K562 (cell line): ENCODE results near the gene GPS2. TPM values are rescaled to one million over a fixed set of nuclear protein-coding genes. Genes with fewer than 3 reads are reported as not detected.

ENCODE experiments used
- ATAC-seq: fragments of 200-7000 bp; cut with Tn5 transposase; 3 replicates; pipeline ENCODE4 v1.9.1; 2020; ENCODE audit warnings: moderate library complexity
- BruUV-seq: library from RNA; stranded (reverse); fragments of 400-500 nt; replicated peaks from 2 replicates; lab custom pipeline; 2021; lab: Mats Ljungman, UMichigan
- CTCF ChIA-PET: fragments of 300-600 bp; formaldehyde crosslinking; extraction: SDS; loops from one replicate; lab custom pipeline; 2021; ENCODE audit warnings: low intra/inter-chr PET ratio; lab: Yijun Ruan, JAX
- POLR2A ChIA-PET: fragments of 300-600, 350-650 bp; sonication (Branson Sonifier 250); formaldehyde crosslinking; extraction: SDS; loops from one replicate; lab custom pipeline; 2021; ENCODE audit warnings: antibody characterized with exemption, inconsistent platforms; lab: Yijun Ruan, JAX
- DNase-seq, 4 experiments: peaks; one replicate each; pipeline versions ENCODE4 v3.0.0 to v3.0.0-alpha.2; 2011 to 2018; ENCODE audit warnings: low spot score in 3 of 4, mixed read lengths in 3 of 4; ENCODE audit errors: extremely low read depth in 1 of 4
- FAIRE-seq: peaks from 2 replicates; lab custom pipeline; 2011; peaks lifted over from hg19 to GRCh38; lab: Jason Lieb, UNC
- H2AFZ ChIP-seq: 2 replicates; pipeline ENCODE4 v1.6.0; 2011; ENCODE audit warnings: low read depth, low read length, control low read depth, inconsistent platforms
- H3K27ac ChIP-seq: fragments of 200-600 bp; 3 replicates; pipeline ENCODE4 v1.8.0; 2011; ENCODE audit warnings: low read depth, mild to moderate bottlenecking, control low read depth, inconsistent platforms, low read length, moderate library complexity, mixed read lengths; ENCODE audit errors: extremely low read depth
- H3K27me3 ChIP-seq, 2 experiments: fragments of 300-600 bp in 1 of 2; 2 replicates in 1 of 2; 3 replicates in 1 of 2; pipeline versions ENCODE4 v1.6.0 to v1.8.0; 2011; ENCODE audit warnings: inconsistent platforms in 2 of 2, low read length in 2 of 2, mild to moderate bottlenecking in 1 of 2, mixed read lengths in 1 of 2, moderate library complexity in 1 of 2; ENCODE audit not compliant: control insufficient read depth in 2 of 2, insufficient read depth in 2 of 2
- H3K36me3 ChIP-seq: fragments of 300-600 bp; 3 replicates; pipeline ENCODE4 v1.8.0; 2011; ENCODE audit warnings: mild to moderate bottlenecking, low read length, inconsistent platforms; ENCODE audit not compliant: control insufficient read depth, insufficient read depth
- H3K4me1 ChIP-seq, 2 experiments: fragments of 200-600 bp in 1 of 2; replicated peaks in 1 of 2; 2 replicates in 1 of 2; 3 replicates in 1 of 2; pipeline versions ENCODE4 v1.5.1 to v1.8.0; 2011; ENCODE audit warnings: inconsistent platforms in 2 of 2, low read length in 2 of 2, mild to moderate bottlenecking in 1 of 2, mixed read lengths in 1 of 2, moderate library complexity in 1 of 2; ENCODE audit not compliant: control insufficient read depth in 2 of 2, insufficient read depth in 2 of 2
- H3K4me2 ChIP-seq: 2 replicates; pipeline ENCODE4 v1.6.1; 2011; ENCODE audit warnings: low read length, control low read depth, inconsistent platforms, mixed read lengths; ENCODE audit not compliant: insufficient read depth
- H3K4me3 ChIP-seq: fragments of 200-600 bp; sonication (generic), shearing (Covaris generic); 2 replicates; pipeline ENCODE4 v1.5.1; 2016; ENCODE audit warnings: control low read depth, inconsistent platforms
- H3K79me2 ChIP-seq: fragments of 200-600 bp; 3 replicates; pipeline ENCODE4 v1.8.0; 2011; ENCODE audit warnings: low read length, inconsistent platforms; ENCODE audit not compliant: control insufficient read depth, insufficient read depth
- H3K9ac ChIP-seq, 2 experiments: 2 replicates each; pipeline versions ENCODE4 v1.6.0 to v1.6.1; 2011; ENCODE audit warnings: low read depth in 2 of 2, low read length in 2 of 2, control low read depth in 1 of 2, inconsistent platforms in 1 of 2, mild to moderate bottlenecking in 1 of 2, mixed read lengths in 1 of 2; ENCODE audit not compliant: insufficient read depth in 1 of 2
- H3K9me1 ChIP-seq: one replicate; pipeline ENCODE4 v1.6.0; 2011; ENCODE audit warnings: inconsistent platforms, mild to moderate bottlenecking, low read length, moderate library complexity; ENCODE audit not compliant: control insufficient read depth, insufficient read depth
- H3K9me3 ChIP-seq: replicated peaks from 2 replicates; pipeline ENCODE4 v1.5.1; 2011; ENCODE audit warnings: low read depth, low read length, inconsistent platforms; ENCODE audit not compliant: control insufficient read depth, insufficient read depth
- H4K20me1 ChIP-seq: replicated peaks from 2 replicates; pipeline ENCODE4 v1.6.1; 2011; ENCODE audit warnings: low read length, inconsistent platforms, mixed read lengths; ENCODE audit not compliant: control insufficient read depth, insufficient read depth
- DPF2 ChIP-seq: fragments of 450-650 bp; IDR thresholded peaks from 2 replicates; pipeline ENCODE4 v1.6.1; 2016
- IFI16 ChIP-seq: fragments of 250-450 bp; sonication (Bioruptor Pico); IDR thresholded peaks from 2 replicates; pipeline ENCODE4 v2.1.2; 2022; ENCODE audit warnings: mild to moderate bottlenecking, inconsistent platforms
- NFXL1 ChIP-seq: fragments of 450-650 bp; formaldehyde crosslinking; IDR thresholded peaks from 2 replicates; pipeline ENCODE4 v1.4.0; 2021; ENCODE audit warnings: mild to moderate bottlenecking
- ZNF354B ChIP-seq: fragments of 250-450 bp; sonication (Bioruptor Pico); IDR thresholded peaks from 2 replicates; pipeline ENCODE4 v1.4.0; 2020
- WGBS: fragments of 100-300 bp; shearing (Covaris generic); methylation state at CpG from one replicate; pipeline ENCODE4 v1.1.6; 2016; ENCODE audit warnings: low coverage, mixed read lengths; ENCODE audit not compliant: insufficient coverage; ENCODE audit errors: missing lambda C conversion rate; 5-methylcytosine and 5-hydroxymethylcytosine counted together
- in situ Hi-C: fragments of 300-500 bp; cut with MboI; formaldehyde crosslinking; loops from 4 replicates; pipeline ENCODE4 v1.15.0; 2018; ENCODE audit warnings: inconsistent platforms, mixed read lengths
- intact Hi-C: fragments of 100-400 bp; cut with micrococcal nuclease; formaldehyde crosslinking; loops from 2 replicates; pipeline ENCODE4 v1.14.2; 2022
- polyA plus RNA-seq, 8 experiments: library from polyadenylated mRNA; depleted of rRNA in 4 of 8; stranded (reverse) in 5 of 8; unstranded in 3 of 8; fragments of >200 nt; fragmentation: Nextera tagmentation in 2 of 8; fragmentation: Illumina TruSeq in 1 of 8; extraction: Ambion mirVana in 2 of 8; extraction: Trizol in 1 of 8; gene quantifications; 2 replicates each; pipeline versions ENCODE4 v1.2.1 to v1.2.3, GENCODE V29; 2011 to 2014; ENCODE audit warnings: inconsistent platforms in 1 of 8, missing spikeins in 1 of 8
- total RNA-seq, 7 experiments: library from RNA; depleted of rRNA in 6 of 7; stranded (reverse); fragments of >200 nt in 6 of 7; fragmentation: Illumina TruSeq in 2 of 7; extraction: Trizol in 2 of 7; gene quantifications; 2 replicates each; pipeline versions ENCODE4 v1.2.1 to v1.2.3, GENCODE V29; 2011 to 2021; ENCODE audit warnings: low replicate concordance in 1 of 7

Gene GPS2
- total and polyA plus RNA-seq, 9 of the 15 experiments (the other 6 are each of a cell fraction or from before 2014, with no cell fraction given): 18.3 to 75.7 (median 37.0) TPM

DNA sequence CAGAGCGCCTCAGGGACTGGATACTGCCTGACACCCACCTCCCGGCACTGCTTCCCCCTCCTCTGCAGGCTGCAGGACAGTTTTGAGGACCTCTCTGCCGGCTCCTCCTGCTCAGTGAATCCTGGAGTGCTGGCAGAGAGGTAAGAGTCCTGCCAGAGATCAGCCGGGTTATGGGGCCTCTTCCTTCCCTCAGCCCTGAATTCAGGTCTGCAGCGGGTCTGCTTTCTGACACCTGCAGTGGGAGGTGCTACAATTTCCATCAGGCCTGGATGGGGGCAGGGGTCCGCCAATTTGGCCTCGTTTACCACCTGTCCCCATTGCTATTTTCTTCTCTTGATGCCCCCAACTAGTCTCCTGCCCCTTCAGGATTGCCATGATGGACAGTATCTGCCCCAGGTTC, 17.0 kb upstream of the GPS2 start:
- Histone ChIP-seq H3K9me1 (no peaks in the 10 kb centered on the region), H3K9ac (peak overlapping the region in 1 of 2 experiments; percentile 61; a peak in 1 of 4 replicates), H2AFZ (peak overlapping the region; percentile 71), H3K4me1 (peaks cover 15 to 50% of the 10 kb centered on the region in 2 experiments), H3K9me3 (no peaks in the 10 kb centered on the region), H3K27ac (no peak overlapping the region), H3K79me2 (peaks cover 16% of the 10 kb centered on the region), H3K4me2 (peak overlapping the region; percentile 66), H3K4me3 (no peak overlapping the region), H3K36me3 (no peaks in the 10 kb centered on the region), H3K27me3 (no peaks in the 10 kb centered on the region), H4K20me1 (no peaks in the 10 kb centered on the region)
- FAIRE-seq: no peak
- WGBS: 39% methylated on average over 4 of the region's 7 CpGs
- no peak for DNase-seq
- ChIA-PET CTCF (no interaction called here), POLR2A (interaction anchor here (0.7 to 1.1 kb wide), 3 partner anchors 13 to 146 kb away, joined by 3 to 4 read pairs (median 3); partner anchors contain the start of gene GPS2)
- in situ Hi-C loops: loop anchor here (10.0 kb wide), 1 partner anchor 287 kb away; the partner anchor contains the start of gene SLC16A11
- TF ChIP-seq NFXL1: no peak
- BruUV-seq: no TSS peak
- intact Hi-C loops: no loop called here
- no peak for ATAC-seq

DNA sequence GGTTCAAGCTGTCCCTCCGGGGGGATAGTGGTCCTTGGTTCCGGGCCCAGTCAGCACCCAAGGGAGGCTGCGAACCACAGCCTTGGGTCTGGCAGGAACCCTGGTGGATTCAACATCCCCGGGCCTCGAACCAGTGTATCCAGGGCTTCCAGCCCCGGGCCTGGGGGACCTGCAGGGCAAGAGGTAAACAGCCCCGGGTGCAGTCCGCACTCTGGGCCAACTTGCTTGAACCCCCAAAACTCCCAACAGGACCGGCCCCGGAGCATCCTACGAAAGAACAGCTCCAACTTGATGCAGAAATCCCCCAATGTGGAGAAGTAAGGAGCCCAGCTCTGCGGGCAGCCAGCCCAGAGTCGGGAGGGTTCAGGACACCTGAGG, 15.5 kb upstream of the GPS2 start:
- no peaks in the 10 kb centered on the region for H3K9me3 ChIP-seq
- ChIA-PET POLR2A (interaction anchor here (0.7 kb wide), 1 partner anchor 230 kb away, joined by 3 read pairs; no protein-coding TSS in a partner anchor), CTCF (no interaction called here)
- H3K27me3 ChIP-seq: no peaks in the 10 kb centered on the region
- H3K79me2 ChIP-seq: peaks cover 16% of the 10 kb centered on the region
- in situ Hi-C loops: loop anchor here (10.0 kb wide), 1 partner anchor 286 kb away; the partner anchor contains the start of gene SLC16A11
- TF ChIP-seq DPF2 (no peak), IFI16 (CRISPR knock-in tag) (no peak), ZNF354B (no peak)
- H3K36me3 ChIP-seq: peaks cover 12% of the 10 kb centered on the region; the same call in 1 of the 3 replicates
- H4K20me1 ChIP-seq: no peaks in the 10 kb centered on the region
- intact Hi-C loops: no loop called here
- peak overlapping the region; percentile 32 for H3K4me2 ChIP-seq
- DNase-seq (no peak), FAIRE-seq (no peak), ATAC-seq (no peak)
- BruUV-seq: no TSS peak
- H3K9ac ChIP-seq: peak overlapping the region in 1 of 2 experiments; percentile 73; a peak in 1 of 4 replicates
- H3K4me3 ChIP-seq: no peak overlapping the region
- no peaks in the 10 kb centered on the region for H3K9me1 ChIP-seq
- peaks cover 15 to 42% of the 10 kb centered on the region in 2 experiments for H3K4me1 ChIP-seq
- H2AFZ ChIP-seq: 0 out of 2 replicates have a peak overlapping the region, but pooled peaks have one; percentile 45
- 69% methylated on average over 12 of the region's 13 CpGs for WGBS
- H3K27ac ChIP-seq: no peak overlapping the region
